Activated naive CD4-positive, alpha-beta T cell treated with anti-CD3 and anti-CD28 coated beads, Interleukin-2, amount 50 U/mL, for 16 hours (primary cell): Measurements from ENCODE around the gene ARHGEF7.

Experiments used
- DNase-seq: peaks from one replicate; pipeline ENCODE4 v3.0.0-alpha.2; 2020

ARHGEF7 gene

DNA sequence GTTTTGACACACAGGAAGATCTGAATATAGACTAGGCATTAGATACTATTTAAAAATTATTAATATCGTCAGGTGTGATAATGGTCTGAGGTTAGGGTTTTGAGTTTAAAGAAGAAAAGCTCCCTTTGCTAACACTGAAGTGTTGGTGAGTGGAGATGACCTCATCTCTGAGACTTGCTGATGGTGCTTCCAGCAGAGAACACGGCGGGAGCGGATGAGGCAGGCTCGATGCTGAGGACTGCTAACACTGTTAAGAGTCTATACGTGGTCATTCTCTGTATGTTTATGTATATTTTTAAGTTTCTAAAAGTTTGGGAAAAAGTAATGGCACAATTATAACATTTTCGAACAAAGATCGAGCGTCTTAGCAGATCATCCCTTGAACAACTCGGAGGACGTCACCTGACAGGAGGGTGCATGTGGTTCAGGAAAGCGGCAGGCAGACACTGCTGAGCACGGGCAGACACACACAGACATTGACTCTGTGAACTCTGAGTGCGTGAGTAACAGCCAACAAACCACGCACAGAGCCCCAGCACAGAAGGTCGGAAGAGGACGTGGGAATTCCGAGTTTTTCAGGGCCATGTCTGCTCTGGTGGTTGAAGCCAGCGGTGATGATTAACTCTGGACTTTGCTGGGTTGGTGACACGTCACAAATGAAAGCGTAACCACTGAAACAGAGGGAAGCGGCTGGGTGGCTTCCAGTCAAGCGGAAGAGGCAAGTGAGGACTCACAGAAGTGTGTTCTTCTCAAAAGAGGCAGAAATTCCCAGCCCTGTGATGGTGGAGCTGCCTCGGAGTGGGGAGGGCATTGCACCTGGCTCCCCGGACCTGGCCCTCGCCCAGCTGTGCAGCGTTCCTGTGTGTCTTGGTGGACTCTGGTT is 113.4 kb downstream of the ARHGEF7 start:
- DNase-seq, result no peak

DNA sequence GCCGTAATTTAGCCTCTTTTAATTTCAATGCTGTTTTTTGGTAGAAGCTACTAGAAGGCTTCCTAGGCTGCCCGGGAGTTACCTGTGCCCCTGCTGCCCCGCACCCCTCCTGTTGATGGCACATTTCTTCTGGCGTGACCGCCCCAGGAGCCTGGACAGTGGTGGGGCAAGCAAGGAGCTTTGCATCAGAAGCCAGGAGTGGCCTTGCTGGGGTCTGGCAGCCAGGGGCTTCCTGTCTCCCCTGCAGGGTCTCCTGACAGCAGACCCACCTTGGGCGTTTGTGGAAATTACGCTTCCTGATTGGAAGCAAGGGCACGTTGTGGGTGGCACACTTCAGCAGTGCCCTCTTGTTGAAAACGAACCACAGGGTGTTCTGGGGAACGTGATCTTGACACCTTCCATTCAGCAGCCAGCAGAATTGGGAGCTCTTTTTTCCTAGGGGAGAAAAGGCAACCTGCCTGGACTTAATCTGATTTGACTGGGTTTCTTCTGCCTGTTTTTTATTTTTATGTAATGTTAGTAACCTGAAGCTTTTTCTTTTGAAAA is 115.3 kb downstream of the ARHGEF7 start:
- no peak for DNase-seq

DNA sequence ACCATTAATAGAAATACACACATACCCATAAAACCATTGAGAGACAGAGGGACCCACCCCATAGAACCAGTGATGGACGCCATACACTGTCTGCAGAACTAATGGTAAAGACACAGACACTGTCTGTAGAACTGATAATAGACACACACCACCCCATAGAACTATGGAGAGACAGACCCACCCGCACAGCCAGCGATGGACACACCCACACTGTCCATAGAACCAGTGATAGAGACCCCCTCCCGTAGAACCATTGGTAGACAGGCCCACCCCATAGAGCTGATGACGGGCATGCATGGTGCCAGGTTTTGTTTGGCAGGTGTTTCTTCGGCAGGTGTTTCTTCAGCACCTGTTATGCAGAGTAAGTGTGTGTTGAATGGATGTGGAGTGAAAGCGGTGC is 117.1 kb downstream of the ARHGEF7 start:
- no peak for DNase-seq

DNA sequence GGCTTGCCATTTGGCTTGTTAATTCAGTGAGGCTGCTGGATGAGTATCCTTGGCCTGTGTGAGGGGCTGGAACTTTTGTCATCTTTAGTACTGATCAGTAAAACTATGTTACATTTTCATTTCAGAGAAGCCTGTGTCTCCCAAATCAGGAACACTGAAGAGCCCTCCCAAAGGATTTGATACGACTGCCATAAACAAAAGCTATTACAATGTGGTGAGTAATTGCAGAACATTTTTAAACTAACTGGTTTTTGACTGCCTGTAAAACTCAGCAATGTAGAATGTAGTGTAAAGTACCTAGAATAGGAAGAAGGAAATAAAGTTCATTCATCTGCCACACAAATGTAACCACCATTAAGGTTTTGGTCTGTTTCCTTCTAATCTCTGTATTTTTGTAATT is 118.0 kb downstream of the ARHGEF7 start:
- no peak for DNase-seq

DNA sequence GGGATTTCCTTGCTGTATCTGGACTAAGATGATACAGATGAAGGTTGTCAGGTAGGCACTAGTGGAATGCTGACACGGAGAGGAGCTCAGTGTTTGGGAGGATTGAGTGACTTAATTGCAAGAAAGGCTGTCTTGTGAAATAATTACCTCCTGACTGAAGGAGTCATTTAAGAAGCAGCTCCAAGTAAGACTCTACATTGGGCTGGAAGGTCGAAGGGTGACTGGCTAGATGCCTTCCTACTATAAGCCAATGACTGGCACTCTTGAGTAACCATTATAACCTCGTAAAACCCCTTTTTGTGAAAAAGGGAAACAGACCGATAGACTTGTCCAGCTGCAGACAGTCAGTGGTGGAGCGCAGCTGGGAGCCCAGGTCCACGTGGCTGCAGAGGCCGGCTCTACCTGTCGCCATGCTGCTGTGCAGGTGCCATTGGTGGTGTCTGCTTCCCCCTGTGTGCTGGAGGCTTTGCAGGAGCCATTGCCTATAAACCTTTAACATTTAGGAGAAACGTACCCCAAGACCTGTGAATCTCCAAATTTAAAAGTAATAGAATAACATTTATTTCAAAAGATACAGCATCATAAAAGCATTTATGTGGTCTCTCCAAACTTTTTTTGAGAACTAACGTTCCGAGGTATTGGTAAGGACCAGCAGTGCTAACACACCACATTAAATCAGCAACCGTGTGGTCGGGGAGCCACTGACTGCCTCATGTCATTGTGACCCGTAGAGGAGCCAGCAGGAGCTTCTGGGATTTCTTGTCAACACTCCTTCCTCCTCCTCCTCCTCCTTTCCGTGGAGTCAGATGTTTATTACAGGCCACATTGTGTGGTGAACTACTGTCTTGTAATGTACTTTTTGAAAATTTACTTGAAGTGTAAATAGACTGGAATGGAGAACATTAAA is 124.9 kb downstream of the ARHGEF7 start:
- DNase-seq, result no peak

DNA sequence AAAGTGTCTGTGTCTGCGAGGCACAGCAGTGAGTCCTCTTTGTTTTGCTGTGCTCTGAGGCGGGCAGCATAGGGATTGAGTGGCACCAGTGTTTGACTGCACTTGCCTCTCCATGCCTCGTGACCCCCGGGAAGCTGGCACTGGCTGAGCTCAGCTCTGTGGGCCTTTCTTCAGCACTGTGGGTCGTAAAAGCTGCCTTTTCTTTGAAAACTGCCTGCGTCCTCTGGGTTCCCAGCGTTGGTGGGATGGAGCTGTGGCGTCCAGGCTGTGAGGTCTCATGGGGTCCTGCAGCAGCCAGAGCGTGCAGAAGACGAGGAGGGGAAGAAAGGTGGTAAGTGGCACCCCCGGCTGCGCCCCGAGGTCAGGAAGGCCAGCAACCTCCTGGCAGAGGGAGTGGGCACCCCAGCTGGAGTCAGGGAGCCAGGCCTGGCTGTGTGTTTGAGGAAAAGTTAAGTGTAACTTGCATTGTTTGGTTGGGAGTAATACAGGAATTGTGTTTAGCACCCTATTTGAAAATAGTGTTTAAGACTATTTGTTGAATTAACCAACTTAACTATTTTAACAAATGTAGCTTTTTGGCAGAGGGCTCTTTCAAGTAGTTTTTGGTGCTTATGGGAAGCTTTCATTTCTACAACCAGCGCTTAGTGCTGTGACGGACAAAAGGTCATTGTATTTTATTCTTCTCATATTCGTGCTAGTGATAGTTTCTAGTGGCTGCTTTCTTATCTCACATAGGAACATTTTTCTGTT is 126.1 kb downstream of the ARHGEF7 start:
- no peak for DNase-seq

DNA sequence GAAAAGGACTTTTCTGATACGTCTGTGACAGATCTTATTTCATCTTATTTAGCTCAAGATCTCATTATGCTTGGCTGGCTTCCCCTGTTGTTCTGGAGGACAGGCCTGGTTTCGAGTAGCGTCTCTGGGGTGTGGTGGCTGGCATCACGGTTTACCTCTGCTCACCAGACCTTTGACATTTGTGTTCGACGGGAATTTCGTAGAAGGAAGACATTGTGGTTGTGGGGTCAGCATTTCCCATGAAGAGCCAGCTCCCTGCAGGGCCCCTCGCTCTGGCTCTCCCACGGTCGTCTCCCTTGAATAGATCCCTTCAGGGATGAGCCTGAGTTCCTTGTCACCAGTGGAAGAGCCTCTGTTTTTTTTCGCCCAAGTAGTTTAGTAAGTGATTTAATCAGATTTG is 126.8 kb downstream of the ARHGEF7 start:
- DNase-seq, result no peak

DNA sequence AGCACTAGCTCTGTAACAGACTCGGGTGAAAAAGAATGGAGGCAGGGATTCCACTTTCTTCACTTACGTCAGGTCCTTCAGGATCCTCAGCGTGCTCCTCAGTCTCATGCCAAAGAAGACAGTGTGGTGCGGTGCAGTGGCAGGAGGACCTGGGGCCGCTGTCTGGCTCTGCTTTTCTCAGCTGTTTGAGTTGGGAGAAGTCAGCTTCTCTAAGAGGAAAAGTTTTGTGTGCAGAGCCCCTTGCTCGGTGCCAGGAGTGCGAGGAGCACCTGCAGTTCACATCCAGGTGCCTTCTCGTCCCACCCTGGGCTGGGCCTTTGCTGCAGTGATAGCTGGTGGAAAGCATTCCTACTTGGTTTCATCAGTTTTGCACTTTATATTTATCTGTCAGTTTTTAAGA is 127.5 kb downstream of the ARHGEF7 start:
- DNase-seq, result no peak

DNA sequence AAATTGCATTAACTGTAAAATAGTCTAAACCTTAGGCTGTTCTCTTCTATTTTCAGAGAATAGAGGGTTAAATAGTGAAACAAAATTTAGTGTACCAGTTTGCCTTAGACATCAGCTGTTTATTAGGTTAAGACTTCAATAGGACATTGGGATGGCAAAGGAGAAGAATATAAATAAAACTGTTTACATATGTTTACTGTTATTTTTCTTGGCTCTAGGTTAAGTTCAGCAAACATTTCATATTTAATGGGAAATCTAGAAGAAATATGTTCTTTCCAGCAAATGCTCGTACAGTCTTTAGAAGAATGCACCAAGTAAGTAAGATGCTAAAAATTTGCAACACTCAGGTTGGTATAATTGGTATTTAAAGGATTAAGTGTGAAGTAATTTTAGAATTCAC is 128.9 kb downstream of the ARHGEF7 start:
- no peak for DNase-seq

DNA sequence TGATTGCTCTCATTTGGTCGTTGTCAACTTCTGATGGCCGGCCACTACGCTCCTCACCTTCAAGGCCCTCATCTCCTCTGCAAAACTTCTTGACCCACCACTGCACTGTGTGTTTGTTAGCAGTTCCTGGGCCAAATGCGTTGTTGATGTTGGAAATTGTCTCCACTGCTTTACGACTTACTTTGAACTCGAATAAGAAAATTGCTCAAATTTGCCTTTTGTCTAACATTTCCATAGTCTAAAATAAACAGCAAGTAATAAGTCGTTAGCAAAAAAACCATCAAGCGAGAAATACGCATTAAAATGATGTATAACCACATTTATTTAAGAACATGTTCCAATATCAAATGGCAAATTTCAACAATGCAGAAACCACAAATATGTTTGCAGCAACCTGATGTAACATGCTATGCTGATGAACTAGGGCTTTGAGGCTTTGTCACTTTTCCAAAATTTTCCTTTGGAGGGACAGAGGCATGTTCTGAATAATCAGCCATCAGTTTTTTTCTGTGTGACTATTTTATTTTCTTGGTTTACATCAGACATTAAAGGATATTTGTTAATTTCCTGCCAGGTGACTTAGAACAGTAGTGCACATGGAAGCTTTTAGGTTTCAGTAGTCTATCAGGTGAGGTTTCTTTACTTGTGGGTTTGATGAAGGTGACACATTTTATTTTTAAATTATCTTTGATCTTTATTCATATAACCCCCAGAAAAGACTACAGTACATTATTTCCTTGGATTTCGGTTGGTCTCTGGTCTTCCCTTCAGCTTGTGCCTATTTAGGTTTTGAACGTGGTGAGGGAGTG is 130.7 kb downstream of the ARHGEF7 start:
- no peak for DNase-seq

DNA sequence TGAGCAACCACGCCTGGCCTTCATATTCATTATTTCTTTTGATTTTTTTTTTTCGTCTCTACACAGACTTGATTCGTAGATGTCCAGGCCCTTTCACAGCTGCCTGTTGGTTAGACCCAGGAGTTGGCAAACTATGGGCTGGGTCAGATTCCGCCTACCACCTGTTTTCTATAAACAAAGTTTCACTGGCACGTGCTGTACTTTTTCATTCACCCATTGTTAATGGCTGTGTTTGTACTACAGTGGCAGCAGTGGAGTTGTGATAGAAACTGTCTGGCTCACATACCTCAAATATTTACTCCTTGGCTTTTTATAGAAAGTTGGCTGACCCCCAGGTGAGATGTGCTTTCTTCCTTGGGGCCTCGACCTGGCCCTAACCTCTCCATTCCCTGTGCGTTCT is 132.4 kb downstream of the ARHGEF7 start:
- DNase-seq, result no peak

DNA sequence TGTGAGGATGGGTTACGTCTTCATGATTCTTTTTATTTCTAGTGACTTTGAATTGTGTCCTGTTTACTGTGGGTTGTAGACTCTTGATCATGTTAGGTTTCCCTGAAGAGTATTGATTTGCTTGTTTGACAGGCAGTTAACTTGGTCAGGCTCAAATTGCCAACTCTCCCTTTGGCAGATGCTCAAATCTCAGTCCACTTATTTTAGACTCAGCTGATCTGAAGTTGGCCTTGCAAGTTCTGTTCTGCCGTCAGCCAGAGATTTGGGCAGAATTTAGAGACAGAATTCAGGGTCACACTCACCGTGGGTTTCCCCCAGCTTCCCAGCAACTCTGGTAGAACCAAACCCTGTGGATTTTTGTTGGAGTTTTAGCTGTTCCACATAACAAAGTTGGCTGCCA is 133.7 kb downstream of the ARHGEF7 start:
- DNase-seq, result no peak

DNA sequence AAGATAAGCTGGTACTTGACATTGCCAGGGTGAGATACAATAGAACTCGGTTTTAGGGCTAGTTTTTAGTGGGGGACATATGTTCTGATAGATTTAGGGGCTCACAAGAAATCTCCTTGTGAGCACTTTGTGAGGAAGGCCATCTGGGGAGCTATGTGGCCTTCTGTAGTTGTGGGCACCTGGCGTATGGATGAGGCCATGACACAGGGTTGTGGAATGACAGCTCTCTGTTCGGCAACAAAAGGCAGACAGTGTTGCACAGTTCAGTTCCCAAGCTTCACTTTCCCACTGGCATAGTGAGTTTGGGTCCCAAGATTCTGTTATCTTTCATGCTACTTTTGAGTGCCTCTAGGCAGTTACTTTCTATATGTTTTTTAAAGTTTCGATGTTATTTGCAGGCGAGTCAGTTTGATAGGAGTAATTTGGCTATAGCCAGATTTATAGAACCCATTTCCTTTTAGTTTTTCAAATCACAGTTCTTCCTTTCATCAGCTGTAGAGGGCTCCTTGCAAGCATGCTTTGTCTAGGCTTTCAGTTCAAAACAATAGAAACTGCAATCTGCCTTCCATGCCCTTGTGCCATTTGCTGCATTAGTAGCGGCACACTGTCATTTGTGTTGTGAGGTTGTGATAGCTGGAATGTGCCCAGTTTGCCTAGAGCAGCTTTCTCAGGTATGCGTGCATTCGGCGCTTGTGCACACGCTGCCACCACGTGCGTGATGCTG is 134.7 kb downstream of the ARHGEF7 start:
- DNase-seq, result no peak

DNA sequence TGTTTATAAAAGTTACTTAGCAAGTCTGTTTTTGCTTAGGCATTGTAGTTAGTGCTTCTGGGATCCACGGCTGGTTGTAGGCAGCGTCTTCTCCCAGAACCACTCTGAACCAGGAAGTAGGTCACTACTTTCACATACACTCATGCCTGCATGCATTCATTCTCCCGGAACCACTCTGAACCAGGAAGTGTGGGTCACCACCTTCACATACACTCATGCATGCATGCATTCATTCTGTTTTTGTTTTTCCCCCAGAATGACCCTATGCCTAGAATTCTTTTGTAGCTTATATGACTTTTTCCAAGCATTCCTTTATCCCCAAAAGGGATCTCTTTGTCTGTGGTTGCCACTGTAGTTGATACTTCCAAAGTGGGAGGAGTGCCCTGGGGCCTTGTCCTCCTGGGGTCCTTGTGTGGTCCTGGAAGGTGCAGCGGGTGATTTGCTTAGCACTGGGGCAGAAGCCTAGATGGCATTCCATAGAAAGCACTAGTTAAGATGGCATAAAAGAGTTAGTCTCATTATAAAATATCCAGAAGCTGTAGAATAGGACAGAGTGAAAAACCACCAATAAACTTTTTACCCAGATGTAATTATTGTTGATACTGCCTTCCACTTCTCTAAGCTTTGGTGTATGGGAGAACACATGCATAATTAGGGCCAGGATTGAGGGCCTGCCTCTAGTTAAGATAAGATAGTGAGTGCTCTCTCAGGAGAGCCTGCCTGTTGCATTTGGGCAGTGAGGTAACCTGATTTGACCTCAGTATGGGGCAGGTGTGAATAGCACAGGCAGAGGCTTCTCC is 136.7 kb downstream of the ARHGEF7 start:
- DNase-seq, result no peak

DNA sequence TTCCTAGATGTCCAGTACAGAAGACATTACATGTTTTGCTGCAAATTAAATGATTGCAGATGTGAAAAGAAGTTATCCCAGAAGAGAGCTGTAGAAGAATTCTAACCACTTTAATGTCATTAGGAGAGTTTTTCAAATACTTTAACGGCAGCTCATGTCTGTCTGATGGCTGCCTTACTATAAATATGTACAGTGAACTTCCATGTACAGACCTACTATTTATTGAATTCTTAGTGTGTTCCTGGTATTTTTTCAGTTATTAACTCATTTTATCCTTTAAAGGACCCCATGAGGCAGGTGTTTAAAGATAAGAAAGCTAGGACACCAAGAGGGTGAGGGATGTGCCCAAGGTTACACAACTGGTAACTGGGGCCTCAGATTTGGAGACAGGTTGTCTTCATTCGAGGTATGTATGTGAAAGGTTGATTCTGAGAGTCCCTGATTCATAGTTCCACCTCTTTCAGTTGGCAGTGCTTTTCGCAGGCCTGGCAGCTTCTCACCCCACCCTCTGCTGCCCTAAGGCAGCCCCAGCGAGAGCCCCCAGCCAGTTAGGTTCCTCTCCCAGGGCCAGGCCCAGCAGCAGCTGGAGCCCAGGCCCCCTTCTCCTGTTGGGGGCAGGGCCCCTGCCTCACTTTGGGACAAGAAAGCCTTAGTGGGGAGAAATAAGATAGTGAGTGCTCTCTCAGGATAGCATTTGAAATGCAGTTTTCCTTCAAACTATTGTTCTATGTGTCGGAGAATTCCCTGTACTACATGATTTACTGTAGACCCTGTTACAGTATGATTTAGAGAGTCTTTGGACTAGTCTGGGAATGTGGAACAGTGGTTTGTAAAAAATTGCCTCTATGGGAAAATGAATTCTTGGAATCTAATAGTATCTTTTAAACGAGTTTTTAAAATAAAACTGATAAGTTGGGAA is 137.6 kb downstream of the ARHGEF7 start:
- no peak for DNase-seq

DNA sequence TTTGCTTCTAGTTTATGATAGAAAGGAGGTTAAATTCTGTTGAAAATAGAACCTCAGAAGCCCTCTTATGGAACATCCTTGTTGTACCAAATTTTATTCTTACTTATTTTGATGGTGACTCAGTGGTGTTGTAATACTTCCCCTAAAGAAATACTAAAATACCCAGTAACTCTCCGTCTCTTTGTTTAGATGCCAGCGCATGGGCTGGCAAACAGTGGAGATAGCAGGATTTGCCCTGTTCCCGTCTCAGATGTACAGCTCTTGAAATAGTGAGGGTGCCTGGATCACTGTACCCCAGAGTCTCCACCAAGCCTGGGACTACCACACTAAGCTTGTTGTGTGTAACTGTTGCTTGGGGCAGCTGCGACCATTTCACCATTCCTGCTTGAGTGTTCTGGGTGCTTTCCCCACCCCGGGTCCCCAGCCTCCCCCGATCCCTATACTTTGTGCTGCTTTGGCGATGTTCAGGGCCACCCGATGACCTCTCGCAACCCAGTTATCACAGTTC is 138.3 kb downstream of the ARHGEF7 start:
- DNase-seq, result no peak

DNA sequence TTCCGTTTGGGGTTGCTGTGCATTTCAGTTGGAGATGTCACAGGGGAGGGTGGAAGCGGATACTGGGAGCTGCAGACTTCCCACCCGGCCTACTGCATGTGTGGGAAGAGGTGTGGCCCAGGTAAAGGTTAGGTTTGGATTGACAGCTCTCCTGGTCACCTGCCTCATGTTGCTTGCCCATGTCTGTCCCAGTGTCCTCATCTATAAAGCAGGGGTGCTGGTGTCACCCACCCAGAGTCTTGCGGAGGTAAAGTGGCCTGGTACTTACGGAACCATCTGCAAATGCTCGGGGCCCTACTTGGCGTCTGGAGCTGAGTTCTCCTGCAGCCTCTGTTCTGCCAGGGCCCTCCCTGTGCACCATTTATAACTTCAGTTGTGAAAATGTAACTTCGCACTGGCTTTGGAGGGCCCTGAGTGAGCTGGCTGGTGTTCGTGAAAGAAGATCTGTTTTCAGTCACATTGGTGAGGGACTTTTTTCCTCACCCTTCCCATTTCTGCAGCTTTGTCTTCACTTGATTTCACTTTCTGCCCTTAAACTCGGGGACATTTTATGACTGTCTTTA is 140.2 kb downstream of the ARHGEF7 start:
- no peak for DNase-seq

DNA sequence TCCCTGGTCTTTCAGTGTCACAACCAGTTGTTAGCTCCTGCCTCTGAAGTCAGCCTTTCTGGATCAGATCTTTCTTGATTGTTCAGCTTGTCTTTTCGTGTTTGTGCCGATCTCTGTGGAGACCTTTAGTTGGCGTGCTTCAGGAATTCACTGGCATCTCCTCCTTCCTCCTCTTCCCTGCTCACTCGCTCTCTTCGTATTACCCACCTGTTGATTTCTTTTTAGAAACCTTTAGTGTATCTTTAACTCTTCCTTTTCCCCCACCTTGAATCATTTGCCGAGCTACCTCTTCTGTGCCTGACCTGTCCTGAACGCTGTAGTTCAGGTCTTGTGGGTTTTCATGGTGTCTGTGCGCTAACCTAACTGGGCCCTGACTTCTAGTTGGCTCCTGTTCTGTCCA is 141.3 kb downstream of the ARHGEF7 start:
- no peak for DNase-seq

DNA sequence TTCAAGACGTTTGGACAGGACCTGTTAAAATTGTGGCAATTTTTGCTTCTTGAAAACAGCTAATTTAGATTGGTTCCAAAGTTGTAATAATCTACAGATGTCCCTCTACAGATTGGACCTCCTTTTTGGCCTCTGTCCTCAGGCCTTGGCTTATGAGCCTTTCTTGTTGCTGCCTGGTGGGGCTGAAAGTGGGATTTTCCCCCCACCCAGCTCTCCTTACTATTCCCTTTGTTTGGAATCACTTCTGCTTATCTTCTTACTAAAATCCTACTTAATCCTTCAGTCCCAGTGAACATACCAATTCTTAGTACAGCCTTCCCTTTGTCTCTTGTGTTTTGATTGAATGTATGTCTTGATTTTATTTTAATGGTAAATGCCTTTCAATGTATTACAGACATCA is 141.8 kb downstream of the ARHGEF7 start:
- DNase-seq, result no peak
